Right lobe of liver (tissue), 4 donors: Measurements from ENCODE around the gene CAGE1.

Experiments
- POLR2A ChIP-seq: fragments of 450-650 bp; IDR thresholded peaks from one replicate; pipeline ENCODE4 v1.6.1; 2017; ENCODE audit warnings: antibody characterized with exemption, mild to moderate bottlenecking
- TF ChIP-seq, protein P1 (sequence below), 4 donors: fragments of 200-600 bp in 3 of 4; fragments of 450-650 bp in 1 of 4; IDR thresholded peaks; one replicate each; pipeline versions ENCODE4 v1.5.1 to v1.8.0; 2016 to 2022; ENCODE audit warnings: antibody characterized with exemption in 4 of 4, mild to moderate bottlenecking in 2 of 4
- donor health status: DM: no; HTN: no; CAD: no.
- donor health status: DM: no; HTN: no; CAD: no.
- donor health status: DM: no; HTN: yes; CAD: no.

- TF ChIP-seq POLR2A: no peak
- TF ChIP-seq, protein P1, sequence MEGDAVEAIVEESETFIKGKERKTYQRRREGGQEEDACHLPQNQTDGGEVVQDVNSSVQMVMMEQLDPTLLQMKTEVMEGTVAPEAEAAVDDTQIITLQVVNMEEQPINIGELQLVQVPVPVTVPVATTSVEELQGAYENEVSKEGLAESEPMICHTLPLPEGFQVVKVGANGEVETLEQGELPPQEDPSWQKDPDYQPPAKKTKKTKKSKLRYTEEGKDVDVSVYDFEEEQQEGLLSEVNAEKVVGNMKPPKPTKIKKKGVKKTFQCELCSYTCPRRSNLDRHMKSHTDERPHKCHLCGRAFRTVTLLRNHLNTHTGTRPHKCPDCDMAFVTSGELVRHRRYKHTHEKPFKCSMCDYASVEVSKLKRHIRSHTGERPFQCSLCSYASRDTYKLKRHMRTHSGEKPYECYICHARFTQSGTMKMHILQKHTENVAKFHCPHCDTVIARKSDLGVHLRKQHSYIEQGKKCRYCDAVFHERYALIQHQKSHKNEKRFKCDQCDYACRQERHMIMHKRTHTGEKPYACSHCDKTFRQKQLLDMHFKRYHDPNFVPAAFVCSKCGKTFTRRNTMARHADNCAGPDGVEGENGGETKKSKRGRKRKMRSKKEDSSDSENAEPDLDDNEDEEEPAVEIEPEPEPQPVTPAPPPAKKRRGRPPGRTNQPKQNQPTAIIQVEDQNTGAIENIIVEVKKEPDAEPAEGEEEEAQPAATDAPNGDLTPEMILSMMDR (IDR thresholded peaks at IDR 0.05): no peak
Measured at GRCh38 chr6:7290079-7290478, 99.5 kb downstream of the CAGE1 start.
